ENCODE results near the gene CALML6. TPM values are rescaled to one million over a fixed set of nuclear protein-coding genes. Genes with fewer than 3 reads are reported as not detected.

The CALML6 gene
- polyA plus RNA-seq, 2 of the 4 experiments (the other 2 are of a cell fraction) = 0.49 TPM

DNA sequence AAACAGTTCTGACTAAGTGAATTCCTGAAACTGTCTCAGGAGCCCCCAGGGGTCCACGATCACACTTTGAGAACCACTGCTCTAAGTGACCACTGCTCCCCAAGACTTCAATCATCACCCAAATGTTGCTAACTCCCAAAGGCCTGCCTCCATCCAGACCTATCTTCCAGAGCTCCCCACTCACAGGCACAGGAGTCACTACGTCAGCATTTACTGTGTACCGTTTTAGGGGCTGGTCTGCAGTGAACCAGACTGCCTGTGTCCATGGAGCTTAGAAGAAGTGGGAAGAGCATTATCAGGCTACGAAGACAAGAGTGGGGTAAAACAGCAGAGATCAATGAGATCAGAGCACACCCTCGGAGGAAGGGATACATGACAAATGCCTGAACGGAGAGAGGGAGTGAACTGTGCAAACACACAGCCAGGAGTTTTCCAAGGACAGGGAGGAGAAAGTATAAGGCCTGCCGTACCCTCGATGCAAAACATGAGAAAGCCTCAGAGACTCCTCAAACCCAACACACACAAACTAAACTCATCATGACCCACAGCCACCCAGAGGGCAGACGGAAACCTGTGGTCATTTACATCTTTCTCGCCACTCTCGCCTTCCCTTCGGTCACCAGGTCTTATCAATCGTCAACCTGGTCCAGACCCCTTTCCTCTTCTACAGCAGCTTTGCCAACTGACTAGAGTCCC is 34.3 kb upstream of the CALML6 start (continued):
- TF ChIP-seq, protein P1, sequence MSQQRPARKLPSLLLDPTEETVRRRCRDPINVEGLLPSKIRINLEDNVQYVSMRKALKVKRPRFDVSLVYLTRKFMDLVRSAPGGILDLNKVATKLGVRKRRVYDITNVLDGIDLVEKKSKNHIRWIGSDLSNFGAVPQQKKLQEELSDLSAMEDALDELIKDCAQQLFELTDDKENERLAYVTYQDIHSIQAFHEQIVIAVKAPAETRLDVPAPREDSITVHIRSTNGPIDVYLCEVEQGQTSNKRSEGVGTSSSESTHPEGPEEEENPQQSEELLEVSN (IDR thresholded peaks at IDR 0.05; ENCODE audit: borderline replicate concordance, low read depth) = no peak

DNA sequence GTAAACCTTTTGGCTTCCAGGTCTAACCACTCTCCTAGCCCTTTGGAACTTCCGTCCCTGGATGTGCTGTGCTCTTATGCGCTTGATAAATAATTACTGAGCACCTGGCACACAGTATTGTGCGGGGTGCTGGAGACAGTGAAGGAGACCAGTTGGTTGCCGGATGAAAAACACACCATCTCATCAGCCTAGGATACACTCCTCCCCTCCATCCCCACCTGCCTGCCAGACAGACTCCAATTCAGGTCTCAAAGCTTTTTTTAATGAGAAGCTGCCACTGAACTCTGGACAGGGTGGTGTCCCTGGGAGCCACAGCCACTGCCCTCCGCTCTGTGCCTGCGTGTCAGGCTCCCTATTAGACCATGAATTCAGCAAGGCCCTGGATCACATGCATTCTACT is 33.3 kb upstream of the CALML6 start:
- no peak for DNase-seq (ENCODE audit: low read depth in 1 of 2, low spot score in 1 of 2)
- Histone ChIP-seq H3K4me3 (no peak overlapping the region), H3K4me1 (peaks cover 23% of the 10 kb centered on the region; the same call in 2 of the 3 replicates), H3K9me3 (no peaks in the 10 kb centered on the region), H3K4me2 (no peak overlapping the region), H3K27ac (no peak overlapping the region)
- ChIA-PET CTCF (interaction anchor here (0.6 to 1.0 kb wide), 2 partner anchors 27 to 30 kb away, joined by 3 read pairs; no protein-coding TSS in a partner anchor), POLR2A (interaction anchor here (0.7 kb wide), 1 partner anchor 104 kb away, joined by 5 read pairs; no protein-coding TSS in a partner anchor)
- 91% methylated on average over 6 of the region's 6 CpGs for WGBS (ENCODE audit: missing lambda C conversion rate)
- FAIRE-seq = no peak
- peak in 1 of 2 experiments; percentile 8; a peak in 1 of 6 replicates for ATAC-seq
- TF ChIP-seq, protein P2, sequence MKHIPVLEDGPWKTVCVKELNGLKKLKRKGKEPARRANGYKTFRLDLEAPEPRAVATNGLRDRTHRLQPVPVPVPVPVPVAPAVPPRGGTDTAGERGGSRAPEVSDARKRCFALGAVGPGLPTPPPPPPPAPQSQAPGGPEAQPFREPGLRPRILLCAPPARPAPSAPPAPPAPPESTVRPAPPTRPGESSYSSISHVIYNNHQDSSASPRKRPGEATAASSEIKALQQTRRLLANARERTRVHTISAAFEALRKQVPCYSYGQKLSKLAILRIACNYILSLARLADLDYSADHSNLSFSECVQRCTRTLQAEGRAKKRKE (CRISPR knock-in tag; IDR thresholded peaks at IDR 0.05; ENCODE audit: low read depth) = no peak
- TF ChIP-seq, protein P3, sequence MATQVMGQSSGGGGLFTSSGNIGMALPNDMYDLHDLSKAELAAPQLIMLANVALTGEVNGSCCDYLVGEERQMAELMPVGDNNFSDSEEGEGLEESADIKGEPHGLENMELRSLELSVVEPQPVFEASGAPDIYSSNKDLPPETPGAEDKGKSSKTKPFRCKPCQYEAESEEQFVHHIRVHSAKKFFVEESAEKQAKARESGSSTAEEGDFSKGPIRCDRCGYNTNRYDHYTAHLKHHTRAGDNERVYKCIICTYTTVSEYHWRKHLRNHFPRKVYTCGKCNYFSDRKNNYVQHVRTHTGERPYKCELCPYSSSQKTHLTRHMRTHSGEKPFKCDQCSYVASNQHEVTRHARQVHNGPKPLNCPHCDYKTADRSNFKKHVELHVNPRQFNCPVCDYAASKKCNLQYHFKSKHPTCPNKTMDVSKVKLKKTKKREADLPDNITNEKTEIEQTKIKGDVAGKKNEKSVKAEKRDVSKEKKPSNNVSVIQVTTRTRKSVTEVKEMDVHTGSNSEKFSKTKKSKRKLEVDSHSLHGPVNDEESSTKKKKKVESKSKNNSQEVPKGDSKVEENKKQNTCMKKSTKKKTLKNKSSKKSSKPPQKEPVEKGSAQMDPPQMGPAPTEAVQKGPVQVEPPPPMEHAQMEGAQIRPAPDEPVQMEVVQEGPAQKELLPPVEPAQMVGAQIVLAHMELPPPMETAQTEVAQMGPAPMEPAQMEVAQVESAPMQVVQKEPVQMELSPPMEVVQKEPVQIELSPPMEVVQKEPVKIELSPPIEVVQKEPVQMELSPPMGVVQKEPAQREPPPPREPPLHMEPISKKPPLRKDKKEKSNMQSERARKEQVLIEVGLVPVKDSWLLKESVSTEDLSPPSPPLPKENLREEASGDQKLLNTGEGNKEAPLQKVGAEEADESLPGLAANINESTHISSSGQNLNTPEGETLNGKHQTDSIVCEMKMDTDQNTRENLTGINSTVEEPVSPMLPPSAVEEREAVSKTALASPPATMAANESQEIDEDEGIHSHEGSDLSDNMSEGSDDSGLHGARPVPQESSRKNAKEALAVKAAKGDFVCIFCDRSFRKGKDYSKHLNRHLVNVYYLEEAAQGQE (IDR thresholded peaks at IDR 0.05) = no peak
- no peak for TF ChIP-seq ZC3H11A (IDR thresholded peaks at IDR 0.05)
- TF ChIP-seq NPAS2 (CRISPR knock-in tag; IDR thresholded peaks at IDR 0.05; ENCODE audit: borderline replicate concordance) = no peak
- TF ChIP-seq HOXA7 (CRISPR knock-in tag; IDR thresholded peaks at IDR 0.05) = no peak
- TF ChIP-seq KDM1A (IDR thresholded peaks at IDR 0.05; ENCODE audit: low read depth) = no peak
- TF ChIP-seq, protein P4, sequence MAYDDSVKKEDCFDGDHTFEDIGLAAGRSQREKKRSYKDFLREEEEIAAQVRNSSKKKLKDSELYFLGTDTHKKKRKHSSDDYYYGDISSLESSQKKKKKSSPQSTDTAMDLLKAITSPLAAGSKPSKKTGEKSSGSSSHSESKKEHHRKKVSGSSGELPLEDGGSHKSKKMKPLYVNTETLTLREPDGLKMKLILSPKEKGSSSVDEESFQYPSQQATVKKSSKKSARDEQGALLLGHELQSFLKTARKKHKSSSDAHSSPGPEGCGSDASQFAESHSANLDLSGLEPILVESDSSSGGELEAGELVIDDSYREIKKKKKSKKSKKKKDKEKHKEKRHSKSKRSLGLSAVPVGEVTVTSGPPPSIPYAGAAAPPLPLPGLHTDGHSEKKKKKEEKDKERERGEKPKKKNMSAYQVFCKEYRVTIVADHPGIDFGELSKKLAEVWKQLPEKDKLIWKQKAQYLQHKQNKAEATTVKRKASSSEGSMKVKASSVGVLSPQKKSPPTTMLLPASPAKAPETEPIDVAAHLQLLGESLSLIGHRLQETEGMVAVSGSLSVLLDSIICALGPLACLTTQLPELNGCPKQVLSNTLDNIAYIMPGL (CRISPR knock-in tag; IDR thresholded peaks at IDR 0.05; ENCODE audit: borderline replicate concordance) = no peak
- TF ChIP-seq NFE2L2 (conservative IDR thresholded peaks at IDR 0.05; ENCODE audit: low read length) = no peak
- TF ChIP-seq, protein P5, sequence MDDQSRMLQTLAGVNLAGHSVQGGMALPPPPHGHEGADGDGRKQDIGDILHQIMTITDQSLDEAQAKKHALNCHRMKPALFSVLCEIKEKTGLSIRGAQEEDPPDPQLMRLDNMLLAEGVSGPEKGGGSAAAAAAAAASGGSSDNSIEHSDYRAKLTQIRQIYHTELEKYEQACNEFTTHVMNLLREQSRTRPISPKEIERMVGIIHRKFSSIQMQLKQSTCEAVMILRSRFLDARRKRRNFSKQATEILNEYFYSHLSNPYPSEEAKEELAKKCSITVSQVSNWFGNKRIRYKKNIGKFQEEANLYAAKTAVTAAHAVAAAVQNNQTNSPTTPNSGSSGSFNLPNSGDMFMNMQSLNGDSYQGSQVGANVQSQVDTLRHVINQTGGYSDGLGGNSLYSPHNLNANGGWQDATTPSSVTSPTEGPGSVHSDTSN (IDR thresholded peaks at IDR 0.05) = no peak
- TF ChIP-seq EHF (CRISPR knock-in tag; IDR thresholded peaks at IDR 0.05) = no peak
- no peak for TF ChIP-seq JUNB (IDR thresholded peaks at IDR 0.05)
- TF ChIP-seq SREBF2 (IDR thresholded peaks at IDR 0.05) = no peak
- TF ChIP-seq FOSL2 (IDR thresholded peaks at IDR 0.05) = no peak
- TF ChIP-seq FOSL2 (CRISPR knock-in tag; IDR thresholded peaks at IDR 0.05) = no peak
- TF ChIP-seq CHD4 (IDR thresholded peaks at IDR 0.05; ENCODE audit: borderline replicate concordance) = no peak
